GM12878 (cell line): ENCODE data around the gene NLN.

Experiments
- BRCA1 ChIP-seq: IDR thresholded peaks from 2 replicates; pipeline ENCODE4 v1.6.1; 2011; ENCODE audit warnings: low read depth, low read length, improper control_type of control experiment
- EP300 ChIP-seq, 2 experiments: fragments of 150-350 bp in 1 of 2; IDR thresholded peaks; 2 replicates each; pipeline ENCODE4 v1.6.1; 2011 to 2012; ENCODE audit warnings: low read depth in 2 of 2, low read length in 2 of 2, borderline replicate concordance in 1 of 2, improper control_type of control experiment in 1 of 2, inconsistent platforms in 1 of 2; ENCODE audit not compliant: control insufficient read depth in 1 of 2
- NRF1 ChIP-seq: conservative IDR thresholded peaks from 2 replicates; pipeline ENCODE4 v1.6.1; 2011; ENCODE audit warnings: mild to moderate bottlenecking, low read depth, low read length, improper control_type of control experiment
- POLR2A ChIP-seq: IDR thresholded peaks from 2 replicates; pipeline ENCODE4 v1.6.1; 2011; ENCODE audit warnings: low read depth, mild to moderate bottlenecking, low read length
- SP1 ChIP-seq: IDR thresholded peaks from one replicate; pipeline ENCODE4 v1.6.1; 2011; ENCODE audit warnings: low read depth, low read length
- SUPT20H ChIP-seq: IDR thresholded peaks from 2 replicates; pipeline ENCODE4 v1.6.1; 2011; ENCODE audit warnings: low read depth, mild to moderate bottlenecking, low read length, moderate library complexity, borderline replicate concordance; ENCODE audit not compliant: control insufficient read depth
- ZBTB11 ChIP-seq: fragments of 450-650 bp; formaldehyde crosslinking; IDR thresholded peaks from 2 replicates; pipeline ENCODE4 v1.5.0; 2022; ENCODE audit warnings: mild to moderate bottlenecking, missing genetic modification characterization

GRCh38 chr5:65868509-65868908, 146.5 kb downstream of the NLN start:
- TF ChIP-seq BRCA1 (no peak), EP300 (IDR thresholded peaks at IDR 0.05; ENCODE audit: borderline replicate concordance in 1 of 2, control insufficient read depth in 1 of 2, low read depth in 2 of 2, low read length in 2 of 2) (no peak), SP1 (no peak), POLR2A (no peak), SUPT20H (no peak), NRF1 (no peak), ZBTB11 (CRISPR knock-in tag) (no peak)
